RWPE2 (cell line): ENCODE results near the gene S1PR1.
"Not testable (repeated sequence)": the region's sequence is repeated elsewhere in the genome, so short reads cannot be mapped to it uniquely, and the experiment has no call there.

Experiments
- ATAC-seq: fragments of 200-7000 bp; cut with Tn5 transposase; 3 replicates; pipeline ENCODE4 v1.9.1; 2021; ENCODE audit warnings: low read depth
- DNase-seq: peaks from one replicate; pipeline ENCODE4 v3.0.0-alpha.2; 2020; ENCODE audit warnings: low spot score
- H3K27ac ChIP-seq: fragments of 450-650 bp; 2 replicates; pipeline ENCODE4 v1.5.1; 2017; ENCODE audit warnings: mild to moderate bottlenecking; ENCODE audit not compliant: poor library complexity, severe bottlenecking
- H3K27me3 ChIP-seq: fragments of 250-450 bp; sonication (Bioruptor Pico); 2 replicates; pipeline ENCODE4 v1.5.1; 2021; ENCODE audit warnings: mild to moderate bottlenecking, moderate library complexity; ENCODE audit not compliant: insufficient read depth, poor library complexity, severe bottlenecking
- H3K36me3 ChIP-seq: fragments of 250-450 bp; sonication (Bioruptor Pico); 2 replicates; pipeline ENCODE4 v1.5.1; 2020; ENCODE audit warnings: low read depth, mild to moderate bottlenecking, moderate library complexity
- H3K4me1 ChIP-seq: fragments of 250-450 bp; sonication (Bioruptor Pico); 2 replicates; pipeline ENCODE4 v1.5.1; 2021; ENCODE audit warnings: mild to moderate bottlenecking, moderate library complexity; ENCODE audit not compliant: insufficient read depth, poor library complexity, severe bottlenecking
- H3K4me3 ChIP-seq: fragments of 250-450 bp; sonication (Bioruptor Pico); 2 replicates; pipeline ENCODE4 v1.5.1; 2021; ENCODE audit warnings: mild to moderate bottlenecking, moderate library complexity; ENCODE audit not compliant: severe bottlenecking
- H3K9me3 ChIP-seq: fragments of 250-450 bp; sonication (Bioruptor Pico); 2 replicates; pipeline ENCODE4 v1.5.1; 2021; ENCODE audit warnings: mild to moderate bottlenecking, moderate library complexity; ENCODE audit not compliant: severe bottlenecking
- CTCF ChIP-seq: fragments of 450-650 bp; IDR thresholded peaks from one replicate; pipeline ENCODE4 v1.5.1; 2017; ENCODE audit warnings: mild to moderate bottlenecking, moderate library complexity; ENCODE audit not compliant: poor library complexity, severe bottlenecking

S1PR1 gene

GRCh38 chr1:101199637-101199982 lies 37.2 kb upstream of the S1PR1 start:
- H3K4me1 ChIP-seq = peaks cover 14% of the 10 kb centered on the region
- peak overlapping the region; percentile 54 for H3K27ac ChIP-seq
- H3K27me3 ChIP-seq = no peaks in the 10 kb centered on the region
- ATAC-seq (no peak), DNase-seq (no peak)
- TF ChIP-seq CTCF = no peak
- H3K4me3 ChIP-seq = no peak overlapping the region
- H3K36me3 ChIP-seq = no peaks in the 10 kb centered on the region
- H3K9me3 ChIP-seq = no peaks in the 10 kb centered on the region

GRCh38 chr1:101200513-101200912 lies 36.3 kb upstream of the S1PR1 start:
- Histone ChIP-seq H3K27me3 (no peaks in the 10 kb centered on the region), H3K4me3 (no peak overlapping the region), H3K27ac (peak overlapping the region; percentile 54), H3K36me3 (no peaks in the 10 kb centered on the region), H3K9me3 (no peaks in the 10 kb centered on the region), H3K4me1 (peaks cover 13% of the 10 kb centered on the region)
- TF ChIP-seq CTCF = no peak
- ATAC-seq = peak; percentile 100
- DNase-seq = peak; percentile 80

- ATAC-seq = no peak
- TF ChIP-seq CTCF = no peak
- H3K27ac ChIP-seq = no peak overlapping the region
- no peak overlapping the region for H3K4me3 ChIP-seq
- H3K9me3 ChIP-seq = no peaks in the 10 kb centered on the region
- DNase-seq = no peak
- H3K36me3 ChIP-seq = no peaks in the 10 kb centered on the region
- H3K4me1 ChIP-seq = peaks cover 13% of the 10 kb centered on the region
- no peaks in the 10 kb centered on the region for H3K27me3 ChIP-seq
Observed at GRCh38 chr1:101203820-101204540, 32.8 kb upstream of the S1PR1 start.

- peaks cover 5% of the 10 kb centered on the region for H3K4me1 ChIP-seq
- no peak overlapping the region for H3K27ac ChIP-seq
- no peaks in the 10 kb centered on the region for H3K9me3 ChIP-seq
- H3K27me3 ChIP-seq = no peaks in the 10 kb centered on the region
- DNase-seq (no peak), ATAC-seq (no peak)
- TF ChIP-seq CTCF = no peak
- no peaks in the 10 kb centered on the region for H3K36me3 ChIP-seq
- H3K4me3 ChIP-seq = no peak overlapping the region
Observed at GRCh38 chr1:101205457-101205856, 31.4 kb upstream of the S1PR1 start.

- H3K4me3 ChIP-seq, H3K36me3 ChIP-seq, H3K27me3 ChIP-seq, DNase-seq, ATAC-seq, H3K4me1 ChIP-seq, H3K9me3 ChIP-seq, H3K27ac ChIP-seq: not testable (repeated sequence)
Observed at GRCh38 chr1:101206139-101206538, 30.7 kb upstream of the S1PR1 start.

- not testable (repeated sequence) for H3K36me3 ChIP-seq, DNase-seq, H3K27ac ChIP-seq, H3K9me3 ChIP-seq, H3K4me1 ChIP-seq, ATAC-seq, H3K4me3 ChIP-seq, H3K27me3 ChIP-seq
Observed at GRCh38 chr1:101207271-101207670, 29.5 kb upstream of the S1PR1 start.
